Activated CD8-positive, alpha-beta memory T cell treated with anti-CD3 and anti-CD28 coated beads, Interleukin-2, amount 50 U/mL, for 4 hours (primary cell): ENCODE results near the gene GRB10.
"Not testable (repeated sequence)": the region's sequence is repeated elsewhere in the genome, so short reads cannot be mapped to it uniquely, and the experiment has no call there.

Source experiments
- DNase-seq: peaks from one replicate; pipeline ENCODE4 v3.0.0-alpha.2; 2020

GRB10 gene

GRCh38 chr7:50742401-50742800, 40.3 kb downstream of the GRB10 start:
- DNase-seq: no peak

GRCh38 chr7:50739744-50740435, 42.8 kb downstream of the GRB10 start:
- peak; percentile 54 for DNase-seq

GRCh38 chr7:50738932-50739331, 43.8 kb downstream of the GRB10 start:
- no peak for DNase-seq

GRCh38 chr7:50735836-50736235, 46.9 kb downstream of the GRB10 start:
- not testable (repeated sequence) for DNase-seq

- no peak for DNase-seq
Observed at GRCh38 chr7:50735333-50735732, 47.4 kb downstream of the GRB10 start.

GRCh38 chr7:50734246-50734645, 48.5 kb downstream of the GRB10 start:
- DNase-seq: no peak

GRCh38 chr7:50733552-50733951, 49.1 kb downstream of the GRB10 start:
- DNase-seq: no peak

- no peak for DNase-seq
Observed at GRCh38 chr7:50731703-50732582, 50.8 kb downstream of the GRB10 start.

GRCh38 chr7:50730446-50731400, 52.0 kb downstream of the GRB10 start:
- no peak for DNase-seq

- DNase-seq: no peak
Observed at GRCh38 chr7:50729962-50730361, 52.7 kb downstream of the GRB10 start.

- DNase-seq: no peak
Observed at GRCh38 chr7:50728184-50728583, 54.5 kb downstream of the GRB10 start.

- DNase-seq: no peak
Observed at GRCh38 chr7:50727711-50728110, 55.0 kb downstream of the GRB10 start.

GRCh38 chr7:50727072-50727471, 55.6 kb downstream of the GRB10 start:
- no peak for DNase-seq

GRCh38 chr7:50725774-50726173, 56.9 kb downstream of the GRB10 start:
- no peak for DNase-seq

- DNase-seq: no peak
Observed at GRCh38 chr7:50724526-50725520, 57.9 kb downstream of the GRB10 start.

- DNase-seq: no peak
Observed at GRCh38 chr7:50723888-50724287, 58.8 kb downstream of the GRB10 start.

GRCh38 chr7:50723173-50723572, 59.5 kb downstream of the GRB10 start:
- DNase-seq: no peak

GRCh38 chr7:50721661-50722259, 60.9 kb downstream of the GRB10 start:
- DNase-seq: no peak

- DNase-seq: no peak
Observed at GRCh38 chr7:50721160-50721559, 61.5 kb downstream of the GRB10 start.

- DNase-seq: no peak
Observed at GRCh38 chr7:50720295-50720694, 62.4 kb downstream of the GRB10 start.

- DNase-seq: no peak
Observed at GRCh38 chr7:50718876-50719275, 63.8 kb downstream of the GRB10 start.
